Measurements from ENCODE around the gene RPL15.
"Not testable (repeated sequence)": the region's sequence is repeated elsewhere in the genome, so short reads cannot be mapped to it uniquely, and the experiment has no call there.

RPL15 gene

GRCh38 chr3:23916886-23917678, at the start of gene RPL15, which contains the start of gene NKIRAS1:
TSS of gene RPL15 (plus strand) at chr3:23917132. CDS start at chr3:23917860, 728 bp downstream.
TSS of gene NKIRAS1 (minus strand) at chr3:23916990. CDS start at chr3:23910904, 6,086 bp downstream.
- peak; percentile 95 for DNase-seq (ENCODE audit: low spot score)

GRCh38 chr3:23867400-23867799, 49.5 kb upstream of the RPL15 start:
- DNase-seq (ENCODE audit: low spot score) = no peak

DNA sequence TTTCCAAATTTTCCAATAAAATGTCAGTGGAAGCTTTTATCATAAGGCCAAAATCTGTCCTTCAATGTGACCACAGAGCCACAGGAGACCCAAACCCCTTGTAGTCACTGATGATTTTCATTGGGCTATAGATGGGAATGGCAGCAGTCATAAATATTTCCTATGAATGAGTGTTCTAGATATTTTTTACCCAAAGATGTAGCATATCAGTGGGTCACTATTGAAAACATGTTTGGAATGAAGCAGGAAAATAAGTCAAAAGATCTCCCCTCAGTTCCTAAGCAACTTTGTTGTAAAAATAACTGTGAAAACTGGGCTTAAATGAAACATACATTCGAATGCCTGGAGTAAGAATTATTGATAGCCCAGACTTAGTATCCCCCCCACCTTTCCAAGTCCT, 49.1 kb upstream of the RPL15 start:
- no peak for DNase-seq (ENCODE audit: low spot score)

DNA sequence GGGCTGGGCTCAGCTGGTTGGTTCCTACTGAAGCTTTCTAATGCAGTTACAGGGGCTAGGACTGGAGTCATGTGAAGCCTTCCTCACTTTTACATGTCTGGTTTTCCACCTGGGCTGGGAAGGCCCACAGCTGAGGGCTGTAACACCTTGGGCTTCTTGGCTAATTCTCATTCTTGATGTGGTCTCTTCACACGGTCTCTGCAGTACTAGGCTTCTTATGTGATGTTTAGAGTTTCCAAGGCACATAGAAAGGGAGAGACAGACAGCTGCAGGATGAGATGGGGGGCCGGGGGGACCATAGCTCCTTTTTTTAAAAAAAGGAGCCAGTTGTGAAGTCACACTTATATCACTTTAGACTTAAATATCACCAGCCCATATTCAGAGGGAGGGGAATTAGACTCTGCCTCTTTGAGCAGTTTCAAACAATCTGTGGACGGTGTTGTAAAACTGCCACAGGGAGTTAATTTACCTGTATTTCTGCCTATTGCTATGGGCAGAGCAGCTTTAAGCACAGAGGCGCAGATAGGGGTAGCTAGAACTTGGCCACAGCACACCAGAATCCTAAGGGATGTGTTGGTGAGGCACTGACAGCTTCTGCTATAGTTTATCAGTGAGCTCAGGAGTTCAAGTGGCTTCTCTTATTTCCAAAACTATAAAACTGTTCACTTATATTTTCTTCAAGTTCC, 46.8 kb upstream of the RPL15 start:
- DNase-seq (ENCODE audit: low spot score) = no peak

GRCh38 chr3:23870663-23871043, 46.3 kb upstream of the RPL15 start:
- not testable (repeated sequence) for DNase-seq (ENCODE audit: low spot score)

DNA sequence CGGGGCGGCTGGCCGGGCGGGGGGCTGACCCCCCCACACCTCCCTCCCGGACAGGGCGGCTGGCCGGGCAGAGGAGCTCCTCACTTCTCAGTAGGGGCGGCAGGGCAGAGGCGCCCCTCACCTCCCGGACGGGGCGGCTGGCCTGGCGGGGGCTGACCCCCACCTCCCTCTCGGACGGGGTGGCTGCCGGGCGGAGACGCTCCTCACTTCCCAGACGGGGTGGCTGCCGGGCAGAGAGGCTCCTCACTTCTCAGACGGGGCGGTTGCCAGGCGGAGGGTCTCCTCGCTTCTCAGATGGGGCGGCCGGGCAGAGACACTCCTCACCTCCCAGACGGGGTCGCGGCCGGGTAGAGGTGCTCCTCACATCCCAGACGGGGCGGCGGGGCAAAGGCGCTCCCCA, 45.6 kb upstream of the RPL15 start:
- DNase-seq (ENCODE audit: low spot score) = not testable (repeated sequence)

- DNase-seq (ENCODE audit: low spot score) = no peak
Measured at GRCh38 chr3:23872330-23872729, 44.6 kb upstream of the RPL15 start.

GRCh38 chr3:23873941-23874340, 43.0 kb upstream of the RPL15 start:
- DNase-seq (ENCODE audit: low spot score) = peak; percentile 31

- peak; percentile 88 for DNase-seq (ENCODE audit: low spot score)
Measured at GRCh38 chr3:23874359-23875112, 42.4 kb upstream of the RPL15 start.

- DNase-seq (ENCODE audit: low spot score) = no peak
Measured at GRCh38 chr3:23875113-23875725, 41.7 kb upstream of the RPL15 start.

DNA sequence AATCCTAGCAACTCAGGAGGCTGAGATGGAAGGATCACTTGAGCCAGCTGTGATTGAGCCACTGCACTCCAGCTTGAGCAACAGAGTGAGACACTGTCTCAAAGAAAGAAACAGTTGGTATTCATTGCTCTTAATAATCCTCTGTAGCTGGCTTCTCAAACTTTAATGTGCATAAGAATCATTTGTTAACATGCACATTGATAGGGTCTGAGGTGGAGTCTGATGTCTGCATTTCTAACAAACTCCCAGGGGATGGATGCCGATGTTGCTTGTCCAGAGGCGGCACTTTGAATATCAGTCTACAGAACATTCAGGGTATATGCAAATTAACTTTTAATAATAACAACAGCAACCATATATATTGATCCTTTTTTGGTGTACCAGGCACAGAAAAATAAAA, 40.0 kb upstream of the RPL15 start:
- DNase-seq (ENCODE audit: low spot score) = no peak

GRCh38 chr3:23877329-23877980, 39.5 kb upstream of the RPL15 start:
- peak; percentile 73 for DNase-seq (ENCODE audit: low spot score)

GRCh38 chr3:23879485-23879884, 37.4 kb upstream of the RPL15 start:
- no peak for DNase-seq (ENCODE audit: low spot score)

GRCh38 chr3:23880703-23881339, 36.1 kb upstream of the RPL15 start:
- DNase-seq (ENCODE audit: low spot score) = no peak

DNA sequence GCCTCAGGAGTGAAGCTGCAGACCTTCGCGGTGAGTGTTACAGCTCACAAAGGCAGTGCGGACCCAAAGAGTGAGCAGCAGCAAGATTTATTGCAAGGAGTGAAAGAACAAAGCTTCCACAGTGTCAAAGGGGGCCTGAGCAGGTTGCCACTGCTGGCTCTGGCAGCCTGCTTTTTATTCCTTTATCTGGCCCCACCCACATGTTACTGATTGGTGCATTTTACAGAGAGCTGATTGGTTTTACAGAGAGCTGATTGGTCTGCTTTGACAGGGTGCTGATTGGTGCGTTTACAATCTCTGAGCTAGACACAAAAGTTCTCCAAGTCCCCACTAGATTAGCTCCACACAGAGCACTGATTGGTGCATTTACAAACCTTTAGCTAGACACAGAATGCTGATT, 34.9 kb upstream of the RPL15 start:
- DNase-seq (ENCODE audit: low spot score) = not testable (repeated sequence)

DNA sequence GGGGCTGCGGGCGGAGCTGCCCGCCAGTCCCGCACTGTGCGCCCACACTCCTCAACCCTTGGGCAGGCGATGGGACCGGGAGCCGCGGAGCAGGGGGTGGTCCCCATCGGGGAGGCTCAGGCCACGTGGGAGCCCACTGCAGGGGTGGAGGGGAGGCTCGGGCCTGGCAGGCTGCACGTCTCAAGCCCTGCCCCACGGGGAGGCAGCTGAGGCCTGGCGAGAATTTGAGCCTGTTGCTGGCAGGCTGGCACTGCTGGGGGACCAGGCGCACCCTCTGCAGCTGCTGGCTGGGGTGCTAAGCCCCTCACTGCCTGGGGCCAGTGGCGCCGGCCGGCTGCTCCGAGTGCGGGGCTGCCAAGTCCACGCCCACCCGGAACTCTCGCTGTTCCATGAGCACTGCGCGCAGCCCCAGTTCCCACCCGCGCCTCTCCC, 34.4 kb upstream of the RPL15 start:
- no peak for DNase-seq (ENCODE audit: low spot score)

DNA sequence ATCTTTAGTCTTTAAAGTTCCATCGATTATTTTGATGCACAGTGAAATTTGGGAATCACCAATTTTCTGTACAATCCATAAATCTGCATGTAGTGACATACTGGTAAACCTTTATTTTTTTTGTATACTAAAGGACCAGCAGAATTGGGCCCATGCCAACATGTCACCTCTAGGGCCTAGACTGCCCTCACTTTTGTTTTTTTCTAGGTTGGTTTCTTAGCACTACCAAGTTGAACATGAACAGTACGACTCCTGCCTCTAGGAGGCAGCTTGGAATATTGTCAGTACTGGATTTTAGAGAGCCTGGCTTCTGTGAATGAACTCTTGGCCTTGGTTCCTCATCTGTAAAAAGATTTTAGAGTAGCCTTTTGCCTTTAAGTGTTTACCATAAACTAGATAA, 32.5 kb upstream of the RPL15 start:
- DNase-seq (ENCODE audit: low spot score) = no peak

GRCh38 chr3:23885210-23885609, 31.7 kb upstream of the RPL15 start:
- no peak for DNase-seq (ENCODE audit: low spot score)

GRCh38 chr3:23886311-23886710, 30.6 kb upstream of the RPL15 start:
- DNase-seq (ENCODE audit: low spot score) = no peak

DNA sequence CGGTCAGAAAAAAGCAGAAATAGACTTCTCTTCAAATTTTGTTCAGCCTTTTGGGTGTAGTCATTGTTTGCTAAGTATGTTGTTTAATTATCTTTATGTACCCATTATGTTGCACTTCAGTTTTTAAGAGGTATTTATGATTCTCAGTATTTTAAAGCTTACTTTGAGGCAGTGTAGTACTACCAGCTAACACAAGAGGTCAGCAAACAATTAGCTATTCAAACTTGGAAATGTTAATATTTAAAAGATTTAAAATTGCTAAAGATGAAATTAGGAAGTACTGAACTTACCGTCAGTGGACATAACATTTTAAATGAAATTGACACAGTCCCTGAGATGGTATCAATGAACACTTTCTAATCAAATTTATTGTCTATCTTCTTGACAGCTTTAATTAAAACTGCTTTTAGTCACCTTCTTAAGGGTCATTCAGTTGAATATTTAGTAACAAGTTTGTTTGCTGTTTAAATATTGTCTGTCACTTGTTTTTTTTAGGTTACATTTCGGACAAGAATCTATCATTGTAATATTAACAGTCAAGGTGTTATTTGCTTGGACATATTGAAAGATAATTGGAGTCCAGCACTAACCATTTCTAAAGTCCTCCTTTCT, 28.2 kb upstream of the RPL15 start:
- peak; percentile 38 for DNase-seq (ENCODE audit: low spot score)

- DNase-seq (ENCODE audit: low spot score) = no peak
Measured at GRCh38 chr3:23889386-23889785, 27.5 kb upstream of the RPL15 start.
